GM12878 (cell line): ENCODE data around the gene NFATC2. TPM values are rescaled to one million over a fixed set of nuclear protein-coding genes. Genes with fewer than 3 reads are reported as not detected.

Source experiments
- ATAC-seq: fragments of 200-7000 bp; cut with Tn5 transposase; 3 replicates; pipeline ENCODE4 v1.9.1; 2020; ENCODE audit warnings: mild to moderate bottlenecking, moderate library complexity
- BruUV-seq: library from RNA; stranded (reverse); fragments of 400-500 nt; replicated peaks from 2 replicates; lab custom pipeline; 2021; lab: Mats Ljungman, UMichigan
- CTCF ChIA-PET: fragments of 300-600 bp; sonication (Branson Sonifier 250); formaldehyde crosslinking; extraction: SDS; loops from one replicate; lab custom pipeline; 2021; ENCODE audit warnings: inconsistent platforms; lab: Yijun Ruan, JAX
- POLR2A ChIA-PET: fragments of 350-600 bp; formaldehyde crosslinking; extraction: SDS; loops from one replicate; lab custom pipeline; 2021; ENCODE audit warnings: inconsistent platforms; lab: Charles Lee
- RAD21 ChIA-PET: fragments of 300-600 bp; sonication (Branson Sonifier 250); formaldehyde crosslinking; loops from one replicate; lab custom pipeline; 2023; ENCODE audit warnings: antibody characterized with exemption; ENCODE audit not compliant: unreplicated experiment; lab: Charles Lee
- SMC1A ChIA-PET: fragments of 300-600 bp; sonication (Branson Sonifier 250); formaldehyde crosslinking; loops from one replicate; lab custom pipeline; 2023; ENCODE audit not compliant: unreplicated experiment, uncharacterized antibody; lab: Charles Lee
- DNase-seq: peaks from one replicate; pipeline ENCODE4 v3.0.0-alpha.2; 2011; ENCODE audit warnings: low read depth, low spot score
- FAIRE-seq: peaks from 3 replicates; lab custom pipeline; 2011; peaks lifted over from hg19 to GRCh38; lab: Jason Lieb, UNC
- H2AFZ ChIP-seq: 2 replicates; pipeline ENCODE4 v1.6.0; 2011; ENCODE audit warnings: low read depth, low read length, control low read depth; ENCODE audit not compliant: control insufficient read depth
- H3K27ac ChIP-seq: 2 replicates; pipeline ENCODE4 v1.5.1; 2011; ENCODE audit warnings: control low read depth; ENCODE audit not compliant: control insufficient read depth, insufficient read depth
- H3K27me3 ChIP-seq, 2 experiments: replicated peaks in 1 of 2; 2 replicates each; pipeline versions ENCODE4 v1.6.0 to v1.6.1; 2011; ENCODE audit warnings: low read length in 1 of 2; ENCODE audit not compliant: control insufficient read depth in 2 of 2, insufficient read depth in 2 of 2
- H3K36me3 ChIP-seq, 2 experiments: 2 replicates each; pipeline ENCODE4 v1.5.1; 2011; ENCODE audit warnings: low read length in 1 of 2; ENCODE audit not compliant: control insufficient read depth in 2 of 2, insufficient read depth in 2 of 2
- H3K4me1 ChIP-seq: 2 replicates; pipeline ENCODE4 v1.6.1; 2011; ENCODE audit warnings: mild to moderate bottlenecking, low read length, moderate library complexity, mixed read lengths; ENCODE audit not compliant: control insufficient read depth, insufficient read depth
- H3K4me2 ChIP-seq: 2 replicates; pipeline ENCODE4 v1.6.0; 2011; ENCODE audit warnings: control low read depth; ENCODE audit not compliant: control insufficient read depth, insufficient read depth
- H3K4me3 ChIP-seq: fragments of 200-600 bp; sonication (generic); 2 replicates; pipeline ENCODE4 v1.5.1; 2016
- H3K79me2 ChIP-seq: 2 replicates; pipeline ENCODE4 v1.6.0; 2011; ENCODE audit warnings: low read length; ENCODE audit not compliant: control insufficient read depth, insufficient read depth
- H3K9ac ChIP-seq: 2 replicates; pipeline ENCODE4 v1.8.0; 2011; ENCODE audit warnings: low read length, control low read depth, mixed read lengths; ENCODE audit not compliant: control insufficient read depth, insufficient read depth
- H3K9me3 ChIP-seq: replicated peaks from 3 replicates; pipeline ENCODE4 v1.5.1; 2011; ENCODE audit warnings: mild to moderate bottlenecking, low read length; ENCODE audit not compliant: control insufficient read depth, insufficient read depth
- H4K20me1 ChIP-seq: 2 replicates; pipeline ENCODE4 v1.6.0; 2011; ENCODE audit not compliant: control insufficient read depth, insufficient read depth
- CEBPB ChIP-seq, 2 experiments: fragments of 150-350 bp in 1 of 2; IDR thresholded peaks; 2 replicates each; pipeline ENCODE4 v1.6.1; 2012 to 2014; ENCODE audit warnings: low read depth in 2 of 2, low read length in 2 of 2, borderline replicate concordance in 1 of 2, inconsistent platforms in 1 of 2
- POU2F2 ChIP-seq: IDR thresholded peaks from 3 replicates; pipeline ENCODE4 v1.6.1; 2011; ENCODE audit warnings: low read depth, mild to moderate bottlenecking, low read length, borderline replicate concordance
- SIX5 ChIP-seq: IDR thresholded peaks from 2 replicates; pipeline ENCODE4 v1.6.1; 2011; ENCODE audit warnings: mild to moderate bottlenecking, low read depth, low read length, moderate library complexity; ENCODE audit not compliant: severe bottlenecking
- ZNF622 ChIP-seq: fragments of 450-650 bp; IDR thresholded peaks from 2 replicates; pipeline ENCODE4 v1.6.1; 2017; ENCODE audit warnings: mild to moderate bottlenecking, inconsistent platforms
- WGBS: methylation state at CpG from one replicate; pipeline ENCODE4 v1.1.6; 2016; ENCODE audit warnings: low lambda C conversion rate; ENCODE audit not compliant: insufficient replicate concordance, insufficient coverage; ENCODE audit errors: missing lambda C conversion rate; 5-methylcytosine and 5-hydroxymethylcytosine counted together
- in situ Hi-C: fragments of 300-500 bp; cut with MboI; formaldehyde crosslinking; loops from 9 replicates; pipeline ENCODE4 v1.14.3; 2018; ENCODE audit warnings: mixed read lengths
- intact Hi-C: fragments of 100-400 bp; cut with micrococcal nuclease; formaldehyde crosslinking; loops from one replicate; pipeline ENCODE4 v1.14.2; 2022; ENCODE audit not compliant: unreplicated experiment
- polyA plus RNA-seq, 11 experiments: library from polyadenylated mRNA; depleted of rRNA in 4 of 11; unstranded in 6 of 11; stranded (reverse) in 5 of 11; fragments of >200 nt; fragmentation: Nextera tagmentation in 4 of 11; fragmentation: Illumina TruSeq in 1 of 11; extraction: Ambion mirVana in 4 of 11; extraction: Trizol in 1 of 11; gene quantifications; 1 replicate in 1 of 11; 2 replicates in 10 of 11; pipeline versions ENCODE4 v1.2.1 to v1.2.3, GENCODE V29; 2011 to 2016; ENCODE audit warnings: inconsistent platforms in 2 of 11, missing spikeins in 2 of 11, low read depth in 1 of 11
- total RNA-seq, 4 experiments: library from RNA; depleted of rRNA in 3 of 4; stranded (reverse); fragments of >200 nt in 3 of 4; fragmentation: Illumina TruSeq in 1 of 4; extraction: Trizol in 1 of 4; gene quantifications; 2 replicates each; pipeline versions ENCODE4 v1.2.1 to v1.2.3, GENCODE V29; 2013 to 2021

NFATC2 gene
- total and polyA plus RNA-seq, 10 of the 15 experiments (the other 5 are each of a cell fraction or from before 2014, with no cell fraction given) = 3.3 to 20.0 (median 7.3) TPM

GRCh38 chr20:51588762-51589161, 46.2 kb upstream of the NFATC2 start:
- BruUV-seq = no TSS peak
- no peak overlapping the region for H2AFZ ChIP-seq
- CTCF ChIA-PET = no interaction called here
- no peak for ATAC-seq
- SMC1A ChIA-PET = no interaction called here
- RAD21 ChIA-PET = no interaction called here
- in situ Hi-C loops (no loop called here), intact Hi-C loops (no loop called here)
- 42% methylated on average over 3 of the region's 3 CpGs for WGBS
- no peaks in the 10 kb centered on the region; the same call in 1 of the 2 replicates for H3K4me1 ChIP-seq
- H3K27ac ChIP-seq = no peak overlapping the region
- no peak for DNase-seq
- POLR2A ChIA-PET = no interaction called here
- H4K20me1 ChIP-seq = no peaks in the 10 kb centered on the region
- no peaks in the 10 kb centered on the region for H3K36me3 ChIP-seq
- FAIRE-seq = no peak
- no peaks in the 10 kb centered on the region for H3K27me3 ChIP-seq
- peaks cover 2% of the 10 kb centered on the region; the same call in 2 of the 3 replicates for H3K9me3 ChIP-seq
- H3K79me2 ChIP-seq = no peaks in the 10 kb centered on the region
- no peak overlapping the region for H3K4me2 ChIP-seq
- TF ChIP-seq CEBPB (IDR thresholded peaks at IDR 0.05; ENCODE audit: borderline replicate concordance in 1 of 2, low read depth in 2 of 2, low read length in 2 of 2) = no peak
- TF ChIP-seq SIX5 = no peak
- no peak for TF ChIP-seq ZNF622
- no peak overlapping the region for H3K4me3 ChIP-seq
- H3K9ac ChIP-seq = no peak overlapping the region

GRCh38 chr20:51587145-51587544, 44.6 kb upstream of the NFATC2 start:
- no peaks in the 10 kb centered on the region; the same call in 1 of the 2 replicates for H3K4me1 ChIP-seq
- no peak overlapping the region for H3K27ac ChIP-seq
- no peak overlapping the region for H3K4me3 ChIP-seq
- H3K9me3 ChIP-seq = peaks cover 2% of the 10 kb centered on the region; the same call in 2 of the 3 replicates
- TF ChIP-seq POU2F2 = no peak
- no peaks in the 10 kb centered on the region for H3K79me2 ChIP-seq
- no TSS peak for BruUV-seq
- WGBS = 72% methylated on average over 4 of the region's 4 CpGs
- in situ Hi-C loops = no loop called here
- intact Hi-C loops = no loop called here
- H4K20me1 ChIP-seq = no peaks in the 10 kb centered on the region
- no peaks in the 10 kb centered on the region for H3K36me3 ChIP-seq
- no peak for ATAC-seq
- no peak for FAIRE-seq
- no peak overlapping the region for H2AFZ ChIP-seq
- ChIA-PET RAD21 (no interaction called here), SMC1A (no interaction called here), POLR2A (interaction anchor here (0.6 kb wide), 1 partner anchor 294 kb away, joined by 3 read pairs; no protein-coding TSS in a partner anchor), CTCF (interaction anchor here (1.2 kb wide), 1 partner anchor 8 kb away, joined by 8 read pairs; no protein-coding TSS in a partner anchor)
- DNase-seq = no peak
- peaks cover 0 to under 1% of the 10 kb centered on the region in 2 experiments; a peak in 1 of 4 replicates for H3K27me3 ChIP-seq
- no peak overlapping the region for H3K9ac ChIP-seq
- no peak overlapping the region for H3K4me2 ChIP-seq
